ENCODE results near the gene GRIK3.
A peak's percentile ranks its signal among the peaks of the same experiment; 100 is the strongest.

The GRIK3 gene

DNA sequence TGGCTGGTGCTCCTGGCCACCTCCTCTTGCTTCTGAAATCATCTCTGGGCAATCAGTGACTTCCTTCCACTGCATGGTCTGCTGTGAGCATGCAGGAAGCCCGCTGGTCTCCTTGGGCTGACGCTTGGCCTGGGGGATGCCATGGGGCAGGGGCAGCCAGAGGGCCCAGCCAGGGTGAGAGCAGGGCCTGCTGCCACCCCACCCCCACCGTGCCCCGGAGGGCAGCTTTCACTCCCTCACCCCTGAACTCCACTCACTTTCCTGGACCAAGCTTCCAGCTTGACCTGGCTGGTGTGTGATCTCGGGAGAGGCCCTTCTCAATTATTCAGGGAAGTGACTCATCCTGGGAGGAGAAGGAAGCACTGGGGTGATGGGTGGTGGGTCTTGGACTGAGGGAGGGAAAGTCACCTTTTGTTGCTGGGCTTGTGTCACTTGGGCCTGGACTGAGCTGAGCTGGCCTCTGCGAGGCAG is 281.4 kb downstream of the GRIK3 start:
- Histone ChIP-seq H3K4me3 (ENCODE audit: low read length) (no peak overlapping the region), H3K4me2 (ENCODE audit: low read length) (no peak overlapping the region), H2BK120ac (ENCODE audit: low read depth, low read length) (no peak overlapping the region), H3K27me3 (ENCODE audit: insufficient read depth, low read length, poor library complexity) (no peaks in the 10 kb centered on the region), H3K4me1 (ENCODE audit: control insufficient read depth, low read depth, low read length) (peaks cover 9% of the 10 kb centered on the region), H3K27ac (ENCODE audit: low read depth, low read length) (no peak overlapping the region), H2AK5ac (ENCODE audit: low read length) (no peak overlapping the region), H2BK5ac (ENCODE audit: low read length) (peak overlapping the region; percentile 20), H3K4ac (ENCODE audit: low read depth, low read length) (no peak overlapping the region), H3K36me3 (ENCODE audit: control insufficient read depth, insufficient read depth, low read length) (no peaks in the 10 kb centered on the region), H3K56ac (ENCODE audit: low read length) (peak overlapping the region; percentile 79), H3K18ac (ENCODE audit: low read length) (no peak overlapping the region), H4K8ac (ENCODE audit: low read depth, low read length) (no peak overlapping the region), H4K5ac (ENCODE audit: low read length) (no peak overlapping the region), H3K9ac (ENCODE audit: low read length) (no peak overlapping the region), H3K79me2 (ENCODE audit: control insufficient read depth, insufficient read depth, low read length) (no peaks in the 10 kb centered on the region), H2BK15ac (replicated peaks; ENCODE audit: low read depth) (no peak overlapping the region), H3K23ac (ENCODE audit: low read length) (no peak overlapping the region), H3K79me1 (ENCODE audit: low read length) (no peaks in the 10 kb centered on the region)
- WGBS (ENCODE audit: extremely low coverage, insufficient coverage, low lambda C conversion rate) = no CpG with 5 or more reads among the region's 6 CpGs
- no peak for DNase-seq

DNA sequence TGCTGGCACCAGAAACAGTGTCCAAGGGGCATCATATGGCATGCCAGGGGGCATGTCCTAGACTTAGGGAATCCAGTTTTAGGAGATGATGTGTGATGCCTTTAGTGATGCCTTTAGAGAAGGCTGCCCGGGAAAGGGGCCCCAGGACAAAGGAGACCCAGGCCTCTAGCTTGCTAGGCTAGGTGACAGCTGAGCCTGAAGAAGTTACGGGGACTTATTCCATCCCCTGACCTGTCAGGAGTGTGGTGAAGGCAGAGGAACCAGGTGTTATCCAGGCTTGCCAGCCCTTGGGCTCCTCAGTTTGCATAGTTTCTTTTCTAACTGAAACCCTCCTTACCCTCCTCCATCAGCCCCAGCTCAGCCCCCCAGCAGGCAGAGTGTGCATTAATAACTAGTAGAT is 281.9 kb downstream of the GRIK3 start:
- no peak for DNase-seq
- H3K79me2 ChIP-seq (ENCODE audit: control insufficient read depth, insufficient read depth, low read length) = no peaks in the 10 kb centered on the region
- H3K4me3 ChIP-seq (ENCODE audit: low read length) = no peak overlapping the region
- H4K5ac ChIP-seq (ENCODE audit: low read length) = no peak overlapping the region
- peaks cover 9% of the 10 kb centered on the region for H3K4me1 ChIP-seq (ENCODE audit: control insufficient read depth, low read depth, low read length)
- no peak overlapping the region for H3K23ac ChIP-seq (ENCODE audit: low read length)
- H3K4me2 ChIP-seq (ENCODE audit: low read length) = no peak overlapping the region
- H4K8ac ChIP-seq (ENCODE audit: low read depth, low read length) = no peak overlapping the region
- no peak overlapping the region for H3K9ac ChIP-seq (ENCODE audit: low read length)
- no peak overlapping the region for H2BK15ac ChIP-seq (replicated peaks; ENCODE audit: low read depth)
- H3K27ac ChIP-seq (ENCODE audit: low read depth, low read length) = no peak overlapping the region
- H2BK5ac ChIP-seq (ENCODE audit: low read length) = no peak overlapping the region
- no peak overlapping the region for H3K4ac ChIP-seq (ENCODE audit: low read depth, low read length)
- no peaks in the 10 kb centered on the region for H3K79me1 ChIP-seq (ENCODE audit: low read length)
- H3K18ac ChIP-seq (ENCODE audit: low read length) = no peak overlapping the region
- H3K56ac ChIP-seq (ENCODE audit: low read length) = no peak overlapping the region
- H2AK5ac ChIP-seq (ENCODE audit: low read length) = no peak overlapping the region
- no peaks in the 10 kb centered on the region for H3K27me3 ChIP-seq (ENCODE audit: insufficient read depth, low read length, poor library complexity)
- no peak overlapping the region for H2BK120ac ChIP-seq (ENCODE audit: low read depth, low read length)
- no CpG with 5 or more reads among the region's 2 CpGs for WGBS (ENCODE audit: extremely low coverage, insufficient coverage, low lambda C conversion rate)
- H3K36me3 ChIP-seq (ENCODE audit: control insufficient read depth, insufficient read depth, low read length) = no peaks in the 10 kb centered on the region

DNA sequence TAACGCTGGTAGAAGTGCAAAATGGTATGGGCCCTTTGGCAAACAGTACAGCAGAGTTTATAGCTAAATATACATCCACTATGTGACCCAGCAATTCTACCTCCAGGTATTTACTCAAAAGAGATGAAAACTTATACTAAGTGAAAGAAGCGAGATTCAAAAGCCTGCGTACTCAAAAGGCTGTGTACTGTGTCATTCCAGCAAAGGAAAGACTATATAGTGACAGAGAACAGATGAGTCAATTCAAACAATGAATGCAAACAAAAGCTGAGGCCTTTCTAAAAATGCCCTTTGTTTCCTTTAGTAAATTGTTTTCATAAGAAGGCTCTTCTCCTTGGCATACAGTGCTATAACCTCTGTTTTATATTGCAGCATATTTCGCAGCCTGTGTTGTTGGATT is 282.8 kb downstream of the GRIK3 start:
- Histone ChIP-seq H2BK15ac (replicated peaks; ENCODE audit: low read depth) (no peak overlapping the region), H4K5ac (ENCODE audit: low read length) (no peak overlapping the region), H3K36me3 (ENCODE audit: control insufficient read depth, insufficient read depth, low read length) (no peaks in the 10 kb centered on the region), H3K9ac (ENCODE audit: low read length) (no peak overlapping the region), H3K4me2 (ENCODE audit: low read length) (no peak overlapping the region), H3K27me3 (ENCODE audit: insufficient read depth, low read length, poor library complexity) (no peaks in the 10 kb centered on the region), H3K4me3 (ENCODE audit: low read length) (no peak overlapping the region), H2BK5ac (ENCODE audit: low read length) (no peak overlapping the region), H3K79me2 (ENCODE audit: control insufficient read depth, insufficient read depth, low read length) (no peaks in the 10 kb centered on the region), H3K79me1 (ENCODE audit: low read length) (no peaks in the 10 kb centered on the region), H2BK120ac (ENCODE audit: low read depth, low read length) (no peak overlapping the region), H3K23ac (ENCODE audit: low read length) (no peak overlapping the region), H3K4ac (ENCODE audit: low read depth, low read length) (no peak overlapping the region), H3K4me1 (ENCODE audit: control insufficient read depth, low read depth, low read length) (peaks cover 9% of the 10 kb centered on the region), H2AK5ac (ENCODE audit: low read length) (no peak overlapping the region), H3K18ac (ENCODE audit: low read length) (no peak overlapping the region), H3K56ac (ENCODE audit: low read length) (no peak overlapping the region), H4K8ac (ENCODE audit: low read depth, low read length) (no peak overlapping the region), H3K27ac (ENCODE audit: low read depth, low read length) (no peak overlapping the region)
- WGBS (ENCODE audit: extremely low coverage, insufficient coverage, low lambda C conversion rate) = no CpG with 5 or more reads among the region's 4 CpGs
- no peak for DNase-seq

DNA sequence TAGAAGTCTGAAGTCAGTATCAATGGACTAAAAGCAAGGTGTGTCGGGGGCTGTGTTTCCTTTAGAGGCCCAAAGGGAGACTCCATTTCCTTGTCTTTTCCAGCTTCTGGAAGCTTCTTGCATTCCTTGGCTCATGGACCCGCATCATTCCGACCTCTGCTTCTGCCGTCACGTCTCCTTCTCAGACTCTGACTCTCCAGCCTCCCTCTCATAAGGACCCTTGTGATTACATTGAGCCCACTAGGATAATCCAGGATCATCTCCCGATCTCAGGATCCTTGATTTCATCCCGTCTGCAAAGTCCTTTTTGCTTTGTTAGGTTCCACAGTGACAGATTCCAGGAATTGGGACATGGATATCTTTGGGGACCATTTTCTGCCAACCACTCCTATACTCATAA is 285.8 kb downstream of the GRIK3 start:
- H3K27me3 ChIP-seq (ENCODE audit: insufficient read depth, low read length, poor library complexity) = no peaks in the 10 kb centered on the region
- H3K4me2 ChIP-seq (ENCODE audit: low read length) = no peak overlapping the region
- no peak overlapping the region for H2BK120ac ChIP-seq (ENCODE audit: low read depth, low read length)
- no peak overlapping the region for H3K4me3 ChIP-seq (ENCODE audit: low read length)
- no peak overlapping the region for H3K27ac ChIP-seq (ENCODE audit: low read depth, low read length)
- H3K23ac ChIP-seq (ENCODE audit: low read length) = no peak overlapping the region
- no peak overlapping the region for H3K4ac ChIP-seq (ENCODE audit: low read depth, low read length)
- WGBS (ENCODE audit: extremely low coverage, insufficient coverage, low lambda C conversion rate) = no CpG with 5 or more reads among the region's 7 CpGs
- H4K5ac ChIP-seq (ENCODE audit: low read length) = no peak overlapping the region
- H2BK5ac ChIP-seq (ENCODE audit: low read length) = no peak overlapping the region
- no peak overlapping the region for H3K56ac ChIP-seq (ENCODE audit: low read length)
- H3K9ac ChIP-seq (ENCODE audit: low read length) = no peak overlapping the region
- no peak overlapping the region for H2BK15ac ChIP-seq (replicated peaks; ENCODE audit: low read depth)
- no peaks in the 10 kb centered on the region for H3K79me1 ChIP-seq (ENCODE audit: low read length)
- no peak overlapping the region for H4K8ac ChIP-seq (ENCODE audit: low read depth, low read length)
- no peaks in the 10 kb centered on the region for H3K36me3 ChIP-seq (ENCODE audit: control insufficient read depth, insufficient read depth, low read length)
- no peak for DNase-seq
- no peak overlapping the region for H2AK5ac ChIP-seq (ENCODE audit: low read length)
- H3K4me1 ChIP-seq (ENCODE audit: control insufficient read depth, low read depth, low read length) = peaks cover 9% of the 10 kb centered on the region
- H3K18ac ChIP-seq (ENCODE audit: low read length) = no peak overlapping the region
- no peaks in the 10 kb centered on the region for H3K79me2 ChIP-seq (ENCODE audit: control insufficient read depth, insufficient read depth, low read length)

Data from mesendoderm (in vitro differentiated cells).